ENCODE data around the gene OPCML.

Gene OPCML

DNA sequence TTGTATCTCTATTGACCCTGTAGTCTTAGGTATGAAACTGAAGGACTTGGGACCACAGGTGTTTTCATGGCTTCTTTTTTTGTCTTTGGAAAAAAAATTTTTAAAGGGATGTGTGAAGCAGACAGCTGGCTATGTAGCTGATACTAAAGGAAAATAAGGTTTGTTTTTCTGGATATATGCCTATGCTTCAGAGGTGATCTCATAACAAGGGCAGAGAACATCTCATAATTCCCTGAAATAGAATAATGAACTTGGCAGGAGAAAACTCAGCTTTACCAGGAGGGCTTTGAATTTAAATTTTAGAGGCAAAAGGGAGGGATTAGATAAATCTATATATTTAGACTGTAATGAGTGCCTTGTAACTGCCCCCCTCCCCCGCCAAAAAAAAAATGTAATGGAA lies 714.9 kb downstream of the OPCML start:
- TF ChIP-seq RARB (CRISPR knock-in tag; IDR thresholded peaks at IDR 0.05) (no peak), PPARA (CRISPR knock-in tag; IDR thresholded peaks at IDR 0.05; ENCODE audit: borderline replicate concordance) (no peak), ARNTL (CRISPR knock-in tag; IDR thresholded peaks at IDR 0.05; ENCODE audit: borderline replicate concordance, low read depth) (no peak), ZNF565 (CRISPR knock-in tag; conservative IDR thresholded peaks at IDR 0.05; ENCODE audit: low read depth) (no peak), TOX (CRISPR knock-in tag; IDR thresholded peaks at IDR 0.05; ENCODE audit: borderline replicate concordance) (no peak), ZNF8 (CRISPR knock-in tag; IDR thresholded peaks at IDR 0.05) (no peak), BACH2 (CRISPR knock-in tag; IDR thresholded peaks at IDR 0.05; ENCODE audit: borderline replicate concordance) (no peak), ZNF70 (CRISPR knock-in tag; IDR thresholded peaks at IDR 0.05) (no peak), SNAI2 (CRISPR knock-in tag; IDR thresholded peaks at IDR 0.05) (no peak), ESRRG (CRISPR knock-in tag; IDR thresholded peaks at IDR 0.05) (no peak), TCF4 (CRISPR knock-in tag; IDR thresholded peaks at IDR 0.05; ENCODE audit: borderline replicate concordance) (no peak), ZC3H10 (CRISPR knock-in tag; IDR thresholded peaks at IDR 0.05) (no peak), ISL1 (CRISPR knock-in tag; IDR thresholded peaks at IDR 0.05) (no peak)
- TF ChIP-seq, protein P1, sequence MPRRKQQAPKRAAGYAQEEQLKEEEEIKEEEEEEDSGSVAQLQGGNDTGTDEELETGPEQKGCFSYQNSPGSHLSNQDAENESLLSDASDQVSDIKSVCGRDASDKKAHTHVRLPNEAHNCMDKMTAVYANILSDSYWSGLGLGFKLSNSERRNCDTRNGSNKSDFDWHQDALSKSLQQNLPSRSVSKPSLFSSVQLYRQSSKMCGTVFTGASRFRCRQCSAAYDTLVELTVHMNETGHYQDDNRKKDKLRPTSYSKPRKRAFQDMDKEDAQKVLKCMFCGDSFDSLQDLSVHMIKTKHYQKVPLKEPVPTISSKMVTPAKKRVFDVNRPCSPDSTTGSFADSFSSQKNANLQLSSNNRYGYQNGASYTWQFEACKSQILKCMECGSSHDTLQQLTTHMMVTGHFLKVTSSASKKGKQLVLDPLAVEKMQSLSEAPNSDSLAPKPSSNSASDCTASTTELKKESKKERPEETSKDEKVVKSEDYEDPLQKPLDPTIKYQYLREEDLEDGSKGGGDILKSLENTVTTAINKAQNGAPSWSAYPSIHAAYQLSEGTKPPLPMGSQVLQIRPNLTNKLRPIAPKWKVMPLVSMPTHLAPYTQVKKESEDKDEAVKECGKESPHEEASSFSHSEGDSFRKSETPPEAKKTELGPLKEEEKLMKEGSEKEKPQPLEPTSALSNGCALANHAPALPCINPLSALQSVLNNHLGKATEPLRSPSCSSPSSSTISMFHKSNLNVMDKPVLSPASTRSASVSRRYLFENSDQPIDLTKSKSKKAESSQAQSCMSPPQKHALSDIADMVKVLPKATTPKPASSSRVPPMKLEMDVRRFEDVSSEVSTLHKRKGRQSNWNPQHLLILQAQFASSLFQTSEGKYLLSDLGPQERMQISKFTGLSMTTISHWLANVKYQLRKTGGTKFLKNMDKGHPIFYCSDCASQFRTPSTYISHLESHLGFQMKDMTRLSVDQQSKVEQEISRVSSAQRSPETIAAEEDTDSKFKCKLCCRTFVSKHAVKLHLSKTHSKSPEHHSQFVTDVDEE (CRISPR knock-in tag; IDR thresholded peaks at IDR 0.05): no peak
- TF ChIP-seq, protein P2, sequence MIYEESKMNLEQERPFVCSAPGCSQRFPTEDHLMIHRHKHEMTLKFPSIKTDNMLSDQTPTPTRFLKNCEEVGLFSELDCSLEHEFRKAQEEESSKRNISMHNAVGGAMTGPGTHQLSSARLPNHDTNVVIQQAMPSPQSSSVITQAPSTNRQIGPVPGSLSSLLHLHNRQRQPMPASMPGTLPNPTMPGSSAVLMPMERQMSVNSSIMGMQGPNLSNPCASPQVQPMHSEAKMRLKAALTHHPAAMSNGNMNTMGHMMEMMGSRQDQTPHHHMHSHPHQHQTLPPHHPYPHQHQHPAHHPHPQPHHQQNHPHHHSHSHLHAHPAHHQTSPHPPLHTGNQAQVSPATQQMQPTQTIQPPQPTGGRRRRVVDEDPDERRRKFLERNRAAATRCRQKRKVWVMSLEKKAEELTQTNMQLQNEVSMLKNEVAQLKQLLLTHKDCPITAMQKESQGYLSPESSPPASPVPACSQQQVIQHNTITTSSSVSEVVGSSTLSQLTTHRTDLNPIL (CRISPR knock-in tag; IDR thresholded peaks at IDR 0.05; ENCODE audit: low read depth): no peak
- TF ChIP-seq, protein P3, sequence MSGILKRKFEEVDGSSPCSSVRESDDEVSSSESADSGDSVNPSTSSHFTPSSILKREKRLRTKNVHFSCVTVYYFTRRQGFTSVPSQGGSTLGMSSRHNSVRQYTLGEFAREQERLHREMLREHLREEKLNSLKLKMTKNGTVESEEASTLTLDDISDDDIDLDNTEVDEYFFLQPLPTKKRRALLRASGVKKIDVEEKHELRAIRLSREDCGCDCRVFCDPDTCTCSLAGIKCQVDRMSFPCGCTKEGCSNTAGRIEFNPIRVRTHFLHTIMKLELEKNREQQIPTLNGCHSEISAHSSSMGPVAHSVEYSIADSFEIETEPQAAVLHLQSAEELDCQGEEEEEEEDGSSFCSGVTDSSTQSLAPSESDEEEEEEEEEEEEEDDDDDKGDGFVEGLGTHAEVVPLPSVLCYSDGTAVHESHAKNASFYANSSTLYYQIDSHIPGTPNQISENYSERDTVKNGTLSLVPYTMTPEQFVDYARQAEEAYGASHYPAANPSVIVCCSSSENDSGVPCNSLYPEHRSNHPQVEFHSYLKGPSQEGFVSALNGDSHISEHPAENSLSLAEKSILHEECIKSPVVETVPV (CRISPR knock-in tag; IDR thresholded peaks at IDR 0.05): no peak
- ATAC-seq: no peak

DNA sequence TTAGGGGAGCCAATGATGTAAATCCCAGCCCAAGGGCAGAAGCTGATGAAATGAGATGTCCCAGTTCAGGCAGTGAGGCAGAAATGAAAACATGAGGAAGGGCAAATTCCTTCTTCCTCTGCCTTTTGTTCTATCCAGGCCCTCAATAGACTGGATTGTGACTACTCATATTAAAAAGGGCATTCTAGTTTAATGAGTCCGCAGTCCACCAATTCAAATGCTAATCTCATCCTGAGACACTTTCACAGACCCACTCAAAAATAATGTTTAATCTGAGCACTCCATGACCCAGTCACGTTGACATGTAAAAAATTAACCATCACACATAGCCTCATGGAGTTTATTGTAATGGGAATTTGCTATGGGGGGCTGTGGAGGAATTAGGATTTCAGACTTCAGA lies 717.9 kb downstream of the OPCML start:
- TF ChIP-seq ZNF70 (CRISPR knock-in tag; IDR thresholded peaks at IDR 0.05) (no peak), PPARA (CRISPR knock-in tag; IDR thresholded peaks at IDR 0.05; ENCODE audit: borderline replicate concordance) (no peak), ISL1 (CRISPR knock-in tag; IDR thresholded peaks at IDR 0.05) (no peak), CSDC2 (CRISPR knock-in tag; IDR thresholded peaks at IDR 0.05) (no peak), ZFP30 (CRISPR knock-in tag; IDR thresholded peaks at IDR 0.05) (no peak), TCF4 (CRISPR knock-in tag; IDR thresholded peaks at IDR 0.05; ENCODE audit: borderline replicate concordance) (no peak), ARNTL (CRISPR knock-in tag; IDR thresholded peaks at IDR 0.05; ENCODE audit: borderline replicate concordance, low read depth) (no peak), ZNF8 (CRISPR knock-in tag; IDR thresholded peaks at IDR 0.05) (no peak), OSR1 (CRISPR knock-in tag; IDR thresholded peaks at IDR 0.05) (no peak), TOX (CRISPR knock-in tag; IDR thresholded peaks at IDR 0.05; ENCODE audit: borderline replicate concordance) (no peak), RARB (CRISPR knock-in tag; IDR thresholded peaks at IDR 0.05) (no peak), ZNF565 (CRISPR knock-in tag; conservative IDR thresholded peaks at IDR 0.05; ENCODE audit: low read depth) (no peak), ZC3H10 (CRISPR knock-in tag; IDR thresholded peaks at IDR 0.05) (no peak), BACH2 (CRISPR knock-in tag; IDR thresholded peaks at IDR 0.05; ENCODE audit: borderline replicate concordance) (no peak)
- TF ChIP-seq, protein P1 (CRISPR knock-in tag; IDR thresholded peaks at IDR 0.05): no peak
- TF ChIP-seq, protein P3 (CRISPR knock-in tag; IDR thresholded peaks at IDR 0.05): no peak
- TF ChIP-seq, protein P4, sequence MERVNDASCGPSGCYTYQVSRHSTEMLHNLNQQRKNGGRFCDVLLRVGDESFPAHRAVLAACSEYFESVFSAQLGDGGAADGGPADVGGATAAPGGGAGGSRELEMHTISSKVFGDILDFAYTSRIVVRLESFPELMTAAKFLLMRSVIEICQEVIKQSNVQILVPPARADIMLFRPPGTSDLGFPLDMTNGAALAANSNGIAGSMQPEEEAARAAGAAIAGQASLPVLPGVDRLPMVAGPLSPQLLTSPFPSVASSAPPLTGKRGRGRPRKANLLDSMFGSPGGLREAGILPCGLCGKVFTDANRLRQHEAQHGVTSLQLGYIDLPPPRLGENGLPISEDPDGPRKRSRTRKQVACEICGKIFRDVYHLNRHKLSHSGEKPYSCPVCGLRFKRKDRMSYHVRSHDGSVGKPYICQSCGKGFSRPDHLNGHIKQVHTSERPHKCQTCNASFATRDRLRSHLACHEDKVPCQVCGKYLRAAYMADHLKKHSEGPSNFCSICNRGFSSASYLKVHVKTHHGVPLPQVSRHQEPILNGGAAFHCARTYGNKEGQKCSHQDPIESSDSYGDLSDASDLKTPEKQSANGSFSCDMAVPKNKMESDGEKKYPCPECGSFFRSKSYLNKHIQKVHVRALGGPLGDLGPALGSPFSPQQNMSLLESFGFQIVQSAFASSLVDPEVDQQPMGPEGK (CRISPR knock-in tag; IDR thresholded peaks at IDR 0.05; ENCODE audit: borderline replicate concordance): no peak
- TF ChIP-seq, protein P5, sequence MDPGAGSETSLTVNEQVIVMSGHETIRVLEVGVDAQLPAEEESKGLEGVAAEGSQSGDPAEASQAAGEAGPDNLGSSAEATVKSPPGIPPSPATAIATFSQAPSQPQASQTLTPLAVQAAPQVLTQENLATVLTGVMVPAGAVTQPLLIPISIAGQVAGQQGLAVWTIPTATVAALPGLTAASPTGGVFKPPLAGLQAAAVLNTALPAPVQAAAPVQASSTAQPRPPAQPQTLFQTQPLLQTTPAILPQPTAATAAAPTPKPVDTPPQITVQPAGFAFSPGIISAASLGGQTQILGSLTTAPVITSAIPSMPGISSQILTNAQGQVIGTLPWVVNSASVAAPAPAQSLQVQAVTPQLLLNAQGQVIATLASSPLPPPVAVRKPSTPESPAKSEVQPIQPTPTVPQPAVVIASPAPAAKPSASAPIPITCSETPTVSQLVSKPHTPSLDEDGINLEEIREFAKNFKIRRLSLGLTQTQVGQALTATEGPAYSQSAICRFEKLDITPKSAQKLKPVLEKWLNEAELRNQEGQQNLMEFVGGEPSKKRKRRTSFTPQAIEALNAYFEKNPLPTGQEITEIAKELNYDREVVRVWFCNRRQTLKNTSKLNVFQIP (CRISPR knock-in tag; IDR thresholded peaks at IDR 0.05; ENCODE audit: borderline replicate concordance, low read depth): no peak
- ATAC-seq: no peak

All from SK-N-SH treated with all-trans-retinoic acid at 6 μM for 48 hours (cell line).